Esophagus muscularis mucosa (tissue), 4 donors: ENCODE results near the gene TMEM132A. TPM values are rescaled to one million over a fixed set of nuclear protein-coding genes. Genes with fewer than 3 reads are reported as not detected.

Source experiments
- DNase-seq: peaks from one replicate; pipeline ENCODE4 v3.0.0-alpha.2; 2017; ENCODE audit errors: extremely low spot score
- H3K27ac ChIP-seq, 4 donors: fragments of 200-600 bp; sonication (generic); replicated peaks in 1 of 4; 1 replicate in 3 of 4; 2 replicates in 1 of 4; pipeline ENCODE4 v1.5.1; 2016 to 2019; ENCODE audit warnings: mild to moderate bottlenecking in 1 of 4
- H3K27me3 ChIP-seq, 4 donors: fragments of 200-600 bp; sonication (generic); one replicate each; pipeline versions ENCODE4 v1.5.1 to v1.6.0; 2016 to 2019
- H3K36me3 ChIP-seq, 4 donors: fragments of 200-600 bp; sonication (generic); one replicate each; pipeline ENCODE4 v1.5.1; 2016 to 2019
- H3K4me1 ChIP-seq, 4 donors: fragments of 200-600 bp; sonication (generic); one replicate each; pipeline ENCODE4 v1.5.1; 2016 to 2019
- H3K4me3 ChIP-seq, 4 donors: fragments of 200-600 bp; sonication (generic); 1 replicate in 2 of 4; 2 replicates in 2 of 4; pipeline ENCODE4 v1.5.1; 2016 to 2019; ENCODE audit warnings: mild to moderate bottlenecking in 4 of 4, moderate library complexity in 1 of 4
- H3K9me3 ChIP-seq, 4 donors: fragments of 200-600 bp; sonication (generic); 1 replicate in 3 of 4; 2 replicates in 1 of 4; pipeline ENCODE4 v1.5.1; 2016 to 2019
- EP300 ChIP-seq: sonication (generic); formaldehyde crosslinking; IDR thresholded peaks from one replicate; pipeline ENCODE4 v1.6.1; 2017; ENCODE audit warnings: antibody characterized with exemption
- POLR2A ChIP-seq: fragments of 450-650 bp; IDR thresholded peaks from one replicate; pipeline ENCODE4 v1.6.1; 2017; ENCODE audit warnings: antibody characterized with exemption, moderate library complexity, mild to moderate bottlenecking, low read depth
- POLR2AphosphoS5 ChIP-seq, 2 donors: sonication (generic); formaldehyde crosslinking; IDR thresholded peaks; one replicate each; pipeline ENCODE4 v1.6.1; 2017; ENCODE audit warnings: antibody characterized with exemption in 2 of 2
- WGBS: methylation state at CpG from one replicate; pipeline ENCODE4 v1.1.5; 2018; 5-methylcytosine and 5-hydroxymethylcytosine counted together
- intact Hi-C: fragments of 100-400 bp; cut with DNase I; formaldehyde crosslinking; loops from one replicate; pipeline ENCODE4 v1.15.1; 2023
- total RNA-seq, 4 donors: library from RNA; depleted of rRNA; stranded (reverse); fragments of >200 nt; gene quantifications; one replicate each; pipeline versions ENCODE4 v1.1.0 to v1.2.1, GENCODE V29; 2016
- TF ChIP-seq, protein P1 (sequence below), 3 experiments: fragments of 200-600 bp in 2 of 3; fragments of 450-650 bp in 1 of 3; sonication (generic) in 2 of 3; IDR thresholded peaks; one replicate each; pipeline ENCODE4 v1.5.1; 2017 to 2019; ENCODE audit warnings: antibody characterized with exemption in 3 of 3, mild to moderate bottlenecking in 2 of 3, moderate library complexity in 1 of 3

The TMEM132A gene
- total RNA-seq, 4 donors from 2014 or later, result 2.9 to 9.3 (median 6.8) TPM

DNA sequence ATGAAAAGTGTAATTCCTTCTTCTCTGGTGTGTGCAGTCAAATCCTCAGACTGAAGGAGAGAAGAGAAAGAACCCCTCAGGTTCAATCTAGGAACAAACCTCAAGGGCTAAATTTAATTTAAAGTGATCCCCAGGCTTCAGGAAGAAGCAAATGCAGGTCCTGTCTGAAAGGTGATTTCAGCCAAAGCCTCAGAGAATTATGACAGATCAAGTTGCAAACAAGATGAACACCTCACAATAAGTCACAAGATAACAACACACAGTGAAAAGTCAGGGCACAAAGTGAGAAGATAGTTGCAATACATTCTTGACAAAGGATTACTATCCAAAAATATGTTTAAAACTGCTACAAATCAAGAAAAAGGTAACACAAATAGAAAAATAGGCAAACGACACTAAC, 45.2 kb upstream of the TMEM132A start:
- 88% methylated on average over 1 of the region's 1 CpG for WGBS
- H3K4me3 ChIP-seq, result no peak overlapping the region
- peaks cover 17 to 29% (median 22%) of the 10 kb centered on the region in 4 donors for H3K4me1 ChIP-seq
- no peaks in the 10 kb centered on the region for H3K9me3 ChIP-seq
- H3K27ac ChIP-seq, result peak overlapping the region; percentile 70 to 80 (median 74)
- peaks cover 0 to 37% (median 20%) of the 10 kb centered on the region in 4 donors for H3K36me3 ChIP-seq
- TF ChIP-seq POLR2AphosphoS5 (IDR thresholded peaks at IDR 0.05) (no peak), EP300 (no peak)
- TF ChIP-seq, protein P1, sequence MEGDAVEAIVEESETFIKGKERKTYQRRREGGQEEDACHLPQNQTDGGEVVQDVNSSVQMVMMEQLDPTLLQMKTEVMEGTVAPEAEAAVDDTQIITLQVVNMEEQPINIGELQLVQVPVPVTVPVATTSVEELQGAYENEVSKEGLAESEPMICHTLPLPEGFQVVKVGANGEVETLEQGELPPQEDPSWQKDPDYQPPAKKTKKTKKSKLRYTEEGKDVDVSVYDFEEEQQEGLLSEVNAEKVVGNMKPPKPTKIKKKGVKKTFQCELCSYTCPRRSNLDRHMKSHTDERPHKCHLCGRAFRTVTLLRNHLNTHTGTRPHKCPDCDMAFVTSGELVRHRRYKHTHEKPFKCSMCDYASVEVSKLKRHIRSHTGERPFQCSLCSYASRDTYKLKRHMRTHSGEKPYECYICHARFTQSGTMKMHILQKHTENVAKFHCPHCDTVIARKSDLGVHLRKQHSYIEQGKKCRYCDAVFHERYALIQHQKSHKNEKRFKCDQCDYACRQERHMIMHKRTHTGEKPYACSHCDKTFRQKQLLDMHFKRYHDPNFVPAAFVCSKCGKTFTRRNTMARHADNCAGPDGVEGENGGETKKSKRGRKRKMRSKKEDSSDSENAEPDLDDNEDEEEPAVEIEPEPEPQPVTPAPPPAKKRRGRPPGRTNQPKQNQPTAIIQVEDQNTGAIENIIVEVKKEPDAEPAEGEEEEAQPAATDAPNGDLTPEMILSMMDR (IDR thresholded peaks at IDR 0.05), result no peak
- no peaks in the 10 kb centered on the region for H3K27me3 ChIP-seq
- no peak for DNase-seq
- intact Hi-C loops, result no loop called here

DNA sequence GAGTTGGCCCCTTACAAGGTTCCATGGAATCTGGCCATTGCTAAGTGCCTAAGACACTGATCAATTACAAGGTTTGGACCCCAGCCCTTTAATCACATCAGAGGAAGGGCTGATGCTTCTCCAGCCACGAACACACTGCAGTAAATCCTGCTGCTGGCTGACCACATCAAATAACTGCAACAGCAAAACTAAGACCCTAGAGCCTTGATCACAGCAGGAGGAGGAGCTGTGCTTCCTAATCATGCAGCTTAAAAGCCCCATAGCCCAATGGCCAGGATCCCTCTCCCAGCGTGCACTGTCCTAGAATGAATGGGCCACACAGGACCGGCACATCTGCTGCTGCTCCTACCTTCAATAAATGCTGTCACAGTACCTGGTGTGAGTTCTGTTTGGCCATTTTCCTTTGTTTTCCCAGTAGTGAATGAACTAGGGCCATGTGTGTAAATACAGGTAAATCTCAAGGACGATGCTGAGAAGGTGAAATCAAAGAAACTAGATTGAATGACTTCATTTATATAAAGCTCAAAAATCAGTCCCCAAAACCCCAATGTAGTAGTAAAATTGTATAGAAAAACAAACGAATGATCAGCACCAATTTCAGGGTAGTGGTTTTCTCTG, 44.2 kb upstream of the TMEM132A start:
- H3K27me3 ChIP-seq, result no peaks in the 10 kb centered on the region
- DNase-seq, result no peak
- no peak overlapping the region for H3K27ac ChIP-seq
- no peak overlapping the region for H3K4me3 ChIP-seq
- intact Hi-C loops, result no loop called here
- peaks cover 0 to 37% (median 20%) of the 10 kb centered on the region in 4 donors for H3K36me3 ChIP-seq
- TF ChIP-seq POLR2AphosphoS5 (IDR thresholded peaks at IDR 0.05), result no peak
- TF ChIP-seq, protein P1 (IDR thresholded peaks at IDR 0.05), result no peak
- TF ChIP-seq EP300, result no peak
- no peak for TF ChIP-seq POLR2A
- 78% methylated on average over 5 of the region's 5 CpGs for WGBS
- H3K9me3 ChIP-seq, result no peaks in the 10 kb centered on the region
- H3K4me1 ChIP-seq, result peaks cover 17 to 29% (median 22%) of the 10 kb centered on the region in 4 donors

DNA sequence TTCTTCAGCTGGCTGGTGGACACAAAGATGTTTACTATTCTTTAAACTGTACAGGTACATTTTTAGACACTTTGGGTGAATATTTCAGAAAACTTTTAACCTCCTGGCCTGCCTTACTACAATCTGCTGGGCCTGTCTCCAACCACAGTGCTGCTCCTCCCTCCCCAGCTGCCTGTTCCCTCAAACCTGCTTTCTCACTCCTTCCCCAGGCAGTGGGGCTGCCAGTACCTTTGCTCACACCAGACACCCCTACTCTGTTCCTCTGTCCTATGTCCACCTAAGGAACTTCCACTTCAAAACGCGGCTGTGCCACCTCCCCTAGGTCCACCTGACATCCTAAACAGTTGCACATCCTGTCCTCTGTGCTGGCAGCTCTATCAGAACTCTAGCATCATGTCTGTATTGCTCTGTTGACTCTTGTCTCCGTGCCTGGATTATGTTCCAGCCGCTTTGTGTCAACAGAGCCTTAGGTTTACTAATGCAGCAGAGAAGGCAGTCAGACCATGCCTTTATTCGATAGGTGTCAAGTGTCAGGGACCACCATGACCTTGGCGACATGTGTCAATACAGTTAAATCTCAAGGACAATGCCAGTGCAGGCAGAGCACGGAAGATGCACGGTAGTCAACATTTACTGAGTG, 43.5 kb upstream of the TMEM132A start:
- H3K27ac ChIP-seq, result no peak overlapping the region
- peaks cover 0 to 37% (median 20%) of the 10 kb centered on the region in 4 donors for H3K36me3 ChIP-seq
- 84% methylated on average over 8 of the region's 8 CpGs for WGBS

DNA sequence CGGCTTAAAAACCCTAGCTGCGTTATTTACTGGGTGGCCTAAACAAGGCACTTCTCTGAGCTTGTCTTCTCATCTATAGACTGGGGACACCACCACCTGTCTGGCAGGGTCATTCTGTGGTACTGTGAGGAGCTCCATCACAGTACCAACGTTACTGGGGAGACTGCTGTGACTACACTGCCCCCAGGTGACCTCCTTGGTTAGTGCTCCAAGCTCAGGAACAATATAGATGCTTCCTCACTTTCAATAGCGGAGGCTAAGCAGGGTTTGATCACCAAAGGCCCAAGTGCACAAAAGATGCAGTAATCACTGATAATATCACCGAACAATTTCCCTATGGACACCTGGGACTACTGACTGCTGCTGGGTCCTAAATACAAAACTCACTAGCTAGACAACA, 36.7 kb upstream of the TMEM132A start:
- DNase-seq, result no peak
- intact Hi-C loops, result no loop called here
- H3K4me1 ChIP-seq, result peaks cover 0 to 15% (median 2%) of the 10 kb centered on the region in 4 donors
- no peak overlapping the region for H3K27ac ChIP-seq
- H3K4me3 ChIP-seq, result no peak overlapping the region
- no peaks in the 10 kb centered on the region for H3K27me3 ChIP-seq
- TF ChIP-seq, protein P1 (IDR thresholded peaks at IDR 0.05), result peak in 2 of 3 experiments; percentile 50 to 51
- TF ChIP-seq EP300, result no peak
- 74% methylated on average over 4 of the region's 5 CpGs for WGBS
- H3K36me3 ChIP-seq, result peaks cover 3 to 44% (median 25%) of the 10 kb centered on the region in 4 donors
- H3K9me3 ChIP-seq, result no peaks in the 10 kb centered on the region

More for the DNA sequence above, 43.5 kb upstream of the TMEM132A start:
- Histone ChIP-seq H3K27me3 (no peaks in the 10 kb centered on the region), H3K4me3 (no peak overlapping the region), H3K9me3 (no peaks in the 10 kb centered on the region), H3K4me1 (peaks cover 17 to 29% (median 22%) of the 10 kb centered on the region in 4 donors)
- no peak for TF ChIP-seq EP300
- no peak for TF ChIP-seq POLR2A
- TF ChIP-seq POLR2AphosphoS5 (IDR thresholded peaks at IDR 0.05), result no peak
- TF ChIP-seq, protein P1 (IDR thresholded peaks at IDR 0.05), result no peak
- no peak for DNase-seq
- intact Hi-C loops, result no loop called here
